Ectodermal cell (in vitro differentiated cells): Measurements from ENCODE around the gene FOXL3.
A peak's percentile ranks its signal among the peaks of the same experiment; 100 is the strongest.
"Not testable (repeated sequence)": the region's sequence is repeated elsewhere in the genome, so short reads cannot be mapped to it uniquely, and the experiment has no call there.

Source experiments
- H3K27ac ChIP-seq: 2 replicates; pipeline ENCODE4 v1.7.0; 2013; ENCODE audit warnings: mild to moderate bottlenecking, low read depth, low read length; ENCODE audit not compliant: insufficient read depth, poor library complexity, severe bottlenecking
- H3K27me3 ChIP-seq: 2 replicates; pipeline ENCODE4 v1.7.0; 2013; ENCODE audit warnings: mild to moderate bottlenecking, low read length; ENCODE audit not compliant: insufficient read depth, control insufficient read depth, poor library complexity, severe bottlenecking
- H3K36me3 ChIP-seq: one replicate; pipeline ENCODE4 v1.7.0; 2013; ENCODE audit warnings: low read length; ENCODE audit not compliant: control insufficient read depth, insufficient read depth
- H3K4me1 ChIP-seq: one replicate; pipeline ENCODE4 v1.7.0; 2013; ENCODE audit warnings: low read length; ENCODE audit not compliant: control insufficient read depth, insufficient read depth
- H3K4me3 ChIP-seq: 2 replicates; pipeline ENCODE4 v1.7.0; 2013; ENCODE audit warnings: low read depth, low read length, control low read depth; ENCODE audit not compliant: insufficient read depth
- H3K9me3 ChIP-seq: 2 replicates; pipeline ENCODE4 v1.7.0; 2013; ENCODE audit warnings: mild to moderate bottlenecking, low read length, moderate library complexity; ENCODE audit not compliant: control insufficient read depth
- WGBS, 2 experiments: methylation state at CpG; one replicate each; pipeline ENCODE4 v1.1.7; 2013; ENCODE audit warnings: missing lambda C conversion rate in 2 of 2; 5-methylcytosine and 5-hydroxymethylcytosine counted together

Gene FOXL3

GRCh38 chr7:332020-332517, 42.1 kb downstream of the FOXL3 start:
- Histone ChIP-seq H3K27ac (no peak overlapping the region), H3K36me3 (no peaks in the 10 kb centered on the region), H3K27me3 (no peaks in the 10 kb centered on the region), H3K9me3 (no peaks in the 10 kb centered on the region), H3K4me1 (peaks cover 9% of the 10 kb centered on the region), H3K4me3 (no peak overlapping the region)
- WGBS, 2 experiments, result 80 to 81% methylated on average over 23 of the region's 23 CpGs

GRCh38 chr7:332646-333392, 42.8 kb downstream of the FOXL3 start:
- peak overlapping the region; percentile 54 for H3K27ac ChIP-seq
- WGBS, 2 experiments, result 3% methylated on average over 57 of the region's 57 CpGs

GRCh38 chr7:333393-333764, 43.4 kb downstream of the FOXL3 start:
- Histone ChIP-seq H3K27me3 (no peaks in the 10 kb centered on the region), H3K36me3 (no peaks in the 10 kb centered on the region), H3K4me3 (no peak overlapping the region), H3K27ac (peak overlapping the region; percentile 54), H3K4me1 (peaks cover 9% of the 10 kb centered on the region), H3K9me3 (no peaks in the 10 kb centered on the region)
- 36 to 48% methylated on average over 16 to 17 of the region's 17 CpGs for WGBS, 2 experiments

More at GRCh38 chr7:332646-333392, 42.8 kb downstream of the FOXL3 start:
- H3K4me3 ChIP-seq, result peak overlapping the region; percentile 36
- no peaks in the 10 kb centered on the region for H3K9me3 ChIP-seq
- peaks cover 9% of the 10 kb centered on the region for H3K4me1 ChIP-seq
- H3K36me3 ChIP-seq, result no peaks in the 10 kb centered on the region
- H3K27me3 ChIP-seq, result no peaks in the 10 kb centered on the region

GRCh38 chr7:334618-335357, 44.8 kb downstream of the FOXL3 start:
- WGBS, 2 experiments, result 83 to 86% methylated on average over 16 of the region's 16 CpGs
- H3K4me3 ChIP-seq, result no peak overlapping the region
- H3K4me1 ChIP-seq, result peaks cover 9% of the 10 kb centered on the region
- H3K27ac ChIP-seq, result no peak overlapping the region
- H3K27me3 ChIP-seq, result no peaks in the 10 kb centered on the region
- no peaks in the 10 kb centered on the region for H3K9me3 ChIP-seq
- no peaks in the 10 kb centered on the region for H3K36me3 ChIP-seq

- 92 to 93% methylated on average over 11 of the region's 11 CpGs for WGBS, 2 experiments
- Histone ChIP-seq H3K36me3 (no peaks in the 10 kb centered on the region), H3K9me3 (no peaks in the 10 kb centered on the region), H3K27ac (no peak overlapping the region), H3K4me3 (no peak overlapping the region), H3K4me1 (peaks cover 9% of the 10 kb centered on the region), H3K27me3 (no peaks in the 10 kb centered on the region)
Measured at GRCh38 chr7:335358-336148, 45.6 kb downstream of the FOXL3 start.

GRCh38 chr7:336149-336533, 46.2 kb downstream of the FOXL3 start:
- WGBS, 2 experiments, result 92 to 93% methylated on average over 24 to 25 of the region's 25 CpGs
- H3K4me1 ChIP-seq, H3K9me3 ChIP-seq, H3K27ac ChIP-seq, H3K4me3 ChIP-seq, H3K36me3 ChIP-seq, H3K27me3 ChIP-seq: not testable (repeated sequence)

- 88 to 89% methylated on average over 34 of the region's 34 CpGs for WGBS, 2 experiments
- H3K27me3 ChIP-seq, result no peaks in the 10 kb centered on the region
- H3K36me3 ChIP-seq, result no peaks in the 10 kb centered on the region
- H3K4me3 ChIP-seq, result no peak overlapping the region
- no peak overlapping the region for H3K27ac ChIP-seq
- peaks cover 9% of the 10 kb centered on the region for H3K4me1 ChIP-seq
- H3K9me3 ChIP-seq, result no peaks in the 10 kb centered on the region
Measured at GRCh38 chr7:336810-337566, 47.0 kb downstream of the FOXL3 start.

GRCh38 chr7:337567-337951, 47.6 kb downstream of the FOXL3 start:
- Histone ChIP-seq H3K4me3 (no peak overlapping the region), H3K9me3 (no peaks in the 10 kb centered on the region), H3K27me3 (no peaks in the 10 kb centered on the region), H3K4me1 (peaks cover 9% of the 10 kb centered on the region), H3K27ac (no peak overlapping the region), H3K36me3 (no peaks in the 10 kb centered on the region)
- WGBS, 2 experiments, result 91% methylated on average over 17 of the region's 17 CpGs

- Histone ChIP-seq H3K4me3 (no peak overlapping the region), H3K9me3 (no peaks in the 10 kb centered on the region), H3K4me1 (peaks cover 4% of the 10 kb centered on the region), H3K36me3 (no peaks in the 10 kb centered on the region), H3K27ac (no peak overlapping the region), H3K27me3 (no peaks in the 10 kb centered on the region)
- WGBS, 2 experiments, result 94 to 95% methylated on average over 31 of the region's 31 CpGs
Measured at GRCh38 chr7:338295-339061, 48.5 kb downstream of the FOXL3 start.
